ENCODE data around the gene SRSF10.
"Not testable (repeated sequence)": the region's sequence is repeated elsewhere in the genome, so short reads cannot be mapped to it uniquely, and the experiment has no call there.

SRSF10 gene

GRCh38 chr1:24018611-24019580, 38.8 kb upstream of the SRSF10 start:
- TF ChIP-seq CTCF (conservative IDR thresholded peaks at IDR 0.05) = no peak
- H3K27ac ChIP-seq = peak overlapping the region; percentile 97

- TF ChIP-seq CTCF (conservative IDR thresholded peaks at IDR 0.05) = no peak
- H3K27ac ChIP-seq = peak overlapping the region; percentile 97
These were observed 35.4 kb upstream of the SRSF10 start for GRCh38 chr1:24015221-24016210.

GRCh38 chr1:24012878-24013277, 32.8 kb upstream of the SRSF10 start:
- peak overlapping the region; percentile 97; the same call in 1 of the 2 replicates for H3K27ac ChIP-seq

- TF ChIP-seq CTCF (conservative IDR thresholded peaks at IDR 0.05) = no peak
- no peak overlapping the region for H3K27ac ChIP-seq
These were observed 30.5 kb upstream of the SRSF10 start for GRCh38 chr1:24010650-24011049.

GRCh38 chr1:24009406-24009805, 29.3 kb upstream of the SRSF10 start:
- H3K27ac ChIP-seq = no peak overlapping the region
- no peak for TF ChIP-seq CTCF (conservative IDR thresholded peaks at IDR 0.05)

GRCh38 chr1:24008574-24009184, 28.6 kb upstream of the SRSF10 start:
- H3K27ac ChIP-seq = not testable (repeated sequence)

GRCh38 chr1:24007079-24007478, 27.0 kb upstream of the SRSF10 start:
- no peak for TF ChIP-seq CTCF (conservative IDR thresholded peaks at IDR 0.05)
- H3K27ac ChIP-seq = no peak overlapping the region

- H3K27ac ChIP-seq = no peak overlapping the region
- no peak for TF ChIP-seq CTCF (conservative IDR thresholded peaks at IDR 0.05)
These were observed 25.0 kb upstream of the SRSF10 start for GRCh38 chr1:24005163-24005562.

Measured in VCaP (cell line).